GM19023 (cell line): Measurements from ENCODE around the gene SMOC1.

Experiments
- ATAC-seq: cut with Tn5 transposase; IDR thresholded peaks from one replicate; pipeline ENCODE4 v1.9.1; 2021; ENCODE audit warnings: mild to moderate bottlenecking, moderate library complexity; ENCODE audit not compliant: unreplicated experiment

The SMOC1 gene, protein sequence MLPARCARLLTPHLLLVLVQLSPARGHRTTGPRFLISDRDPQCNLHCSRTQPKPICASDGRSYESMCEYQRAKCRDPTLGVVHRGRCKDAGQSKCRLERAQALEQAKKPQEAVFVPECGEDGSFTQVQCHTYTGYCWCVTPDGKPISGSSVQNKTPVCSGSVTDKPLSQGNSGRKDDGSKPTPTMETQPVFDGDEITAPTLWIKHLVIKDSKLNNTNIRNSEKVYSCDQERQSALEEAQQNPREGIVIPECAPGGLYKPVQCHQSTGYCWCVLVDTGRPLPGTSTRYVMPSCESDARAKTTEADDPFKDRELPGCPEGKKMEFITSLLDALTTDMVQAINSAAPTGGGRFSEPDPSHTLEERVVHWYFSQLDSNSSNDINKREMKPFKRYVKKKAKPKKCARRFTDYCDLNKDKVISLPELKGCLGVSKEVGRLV

DNA sequence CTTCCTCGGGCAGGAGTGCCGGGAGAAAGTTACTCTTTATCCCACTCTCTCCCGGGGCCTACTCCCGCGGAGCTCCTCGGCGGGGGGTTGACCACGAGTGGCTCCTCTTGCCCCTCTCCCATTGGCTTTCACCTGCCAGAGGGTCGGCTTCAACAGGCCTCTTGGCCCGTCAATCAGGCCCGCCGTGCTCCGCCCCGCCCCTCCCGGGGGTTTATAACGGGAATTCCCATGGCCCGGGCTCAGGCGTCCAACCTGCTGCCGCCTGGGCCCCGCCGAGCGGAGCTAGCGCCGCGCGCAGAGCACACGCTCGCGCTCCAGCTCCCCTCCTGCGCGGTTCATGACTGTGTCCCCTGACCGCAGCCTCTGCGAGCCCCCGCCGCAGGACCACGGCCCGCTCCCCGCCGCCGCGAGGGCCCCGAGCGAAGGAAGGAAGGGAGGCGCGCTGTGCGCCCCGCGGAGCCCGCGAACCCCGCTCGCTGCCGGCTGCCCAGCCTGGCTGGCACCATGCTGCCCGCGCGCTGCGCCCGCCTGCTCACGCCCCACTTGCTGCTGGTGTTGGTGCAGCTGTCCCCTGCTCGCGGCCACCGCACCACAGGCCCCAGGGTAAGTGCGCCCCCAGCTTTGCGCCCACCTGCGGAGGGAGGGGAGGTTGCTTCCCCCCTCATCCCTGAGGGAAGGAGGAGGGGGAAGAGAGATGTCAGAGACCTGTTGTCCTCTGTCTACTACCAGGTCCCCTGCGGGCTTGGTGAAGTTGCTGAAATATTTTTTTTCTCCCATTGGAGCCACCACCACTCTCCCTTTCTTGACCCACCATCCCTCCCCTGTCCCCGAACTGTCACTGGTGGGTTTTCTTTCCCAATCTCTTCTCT is at the start of gene SMOC1:
Gene SMOC1 (plus strand): TSS at position 242 of the 869 bp plus-strand sequence. CDS start 263 bp downstream, at position 505.
- ATAC-seq: peak; percentile 76

DNA sequence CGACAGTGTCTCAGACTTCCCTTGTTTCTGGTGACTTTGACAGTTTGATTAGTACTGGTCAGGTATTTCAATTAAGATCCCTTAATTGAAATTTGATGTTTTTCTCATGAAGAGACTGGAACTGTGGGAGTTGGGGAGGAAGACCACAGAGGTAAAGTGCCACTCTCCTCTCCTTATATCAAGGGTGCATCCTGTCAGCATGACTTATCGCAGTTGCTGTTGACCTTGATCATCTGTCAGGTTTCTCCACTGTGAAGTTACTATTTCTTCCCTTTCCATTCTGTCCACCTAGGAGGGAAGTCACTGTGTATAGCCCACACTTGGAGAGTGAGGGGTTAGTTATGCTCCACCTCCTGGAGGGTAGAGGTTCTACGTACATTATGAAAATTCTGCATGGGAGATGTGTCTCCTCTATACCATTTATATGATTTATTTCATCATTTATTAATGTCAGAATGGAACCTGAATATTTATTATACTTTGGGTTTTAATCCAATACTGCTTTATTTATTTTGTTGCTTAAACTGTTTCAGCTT is 40.3 kb upstream of the SMOC1 start:
- ATAC-seq: no peak

DNA sequence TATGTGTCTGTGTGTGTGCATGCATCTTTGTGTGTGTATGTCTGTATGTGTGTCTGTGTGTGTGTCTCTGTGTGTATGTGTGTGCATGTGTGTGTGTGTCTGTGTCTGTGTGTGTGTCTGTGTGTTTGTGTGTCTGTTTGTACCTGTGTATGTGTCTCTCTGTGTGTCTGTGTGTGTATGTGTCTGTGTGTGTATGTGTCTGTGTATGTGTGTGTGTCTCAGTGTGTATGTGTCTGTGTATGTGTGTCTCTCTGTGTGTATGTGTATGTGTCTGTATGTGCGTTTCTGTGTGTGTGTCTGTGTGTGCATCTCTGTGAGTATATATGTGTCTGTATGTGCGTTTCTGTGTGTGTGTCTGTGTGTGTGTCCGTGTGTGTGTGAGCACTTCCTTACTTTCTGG is 39.6 kb upstream of the SMOC1 start:
- ATAC-seq: no peak

DNA sequence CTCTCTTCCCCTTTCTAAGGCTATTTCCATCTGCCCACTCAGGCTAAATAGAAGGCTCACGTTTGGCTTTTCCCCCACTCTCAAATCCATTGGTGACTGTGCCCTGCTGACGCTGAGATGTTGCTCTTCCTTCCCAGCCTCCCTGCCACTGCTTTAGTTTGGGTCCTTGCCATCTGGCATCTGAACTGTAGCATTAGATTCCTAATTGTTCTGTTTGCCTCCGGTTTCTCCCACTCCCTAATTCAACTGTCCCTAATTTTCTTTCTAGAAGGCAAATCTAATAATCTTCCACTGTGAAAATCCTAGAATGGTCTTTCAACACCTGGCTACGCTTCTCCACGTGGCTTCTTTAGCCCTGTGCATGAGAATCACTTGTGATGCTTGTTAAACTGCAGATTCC is 37.6 kb upstream of the SMOC1 start:
- no peak for ATAC-seq

DNA sequence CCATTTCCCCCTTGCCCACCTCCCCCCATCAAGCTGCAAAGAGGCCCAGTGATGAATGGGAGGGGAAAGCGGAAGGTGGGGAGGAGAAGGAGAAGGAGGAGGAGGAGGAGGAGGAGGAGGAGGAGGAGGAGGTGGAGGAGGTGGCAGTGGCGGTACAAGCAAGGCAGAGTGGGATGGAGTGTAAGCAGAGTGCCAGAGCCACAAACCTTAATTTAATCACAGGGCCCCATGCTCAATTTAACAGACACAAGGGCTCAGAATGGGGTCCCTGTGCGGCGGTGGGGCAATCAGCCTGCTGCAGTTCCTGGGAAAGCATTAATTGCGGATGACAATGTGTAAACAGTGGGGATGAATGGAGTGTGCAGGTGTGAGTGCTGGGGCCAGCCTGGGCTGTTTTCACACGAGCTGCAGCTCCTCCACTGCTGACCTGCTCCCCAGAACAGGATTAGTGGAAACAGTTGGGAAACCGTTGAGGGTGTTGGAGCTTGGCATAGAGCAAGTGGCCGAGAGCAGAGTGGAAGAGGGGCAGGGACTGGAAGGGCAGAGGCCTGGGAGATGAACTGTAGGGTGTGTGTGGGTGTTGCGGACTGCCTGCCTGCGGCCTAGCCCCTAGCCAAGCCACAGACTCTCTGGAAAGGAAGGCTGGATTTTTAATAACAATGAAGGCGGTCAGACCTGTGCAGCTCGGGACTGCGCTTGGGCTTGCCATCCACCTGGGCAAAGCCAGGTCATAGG is 36.4 kb upstream of the SMOC1 start:
- no peak for ATAC-seq

DNA sequence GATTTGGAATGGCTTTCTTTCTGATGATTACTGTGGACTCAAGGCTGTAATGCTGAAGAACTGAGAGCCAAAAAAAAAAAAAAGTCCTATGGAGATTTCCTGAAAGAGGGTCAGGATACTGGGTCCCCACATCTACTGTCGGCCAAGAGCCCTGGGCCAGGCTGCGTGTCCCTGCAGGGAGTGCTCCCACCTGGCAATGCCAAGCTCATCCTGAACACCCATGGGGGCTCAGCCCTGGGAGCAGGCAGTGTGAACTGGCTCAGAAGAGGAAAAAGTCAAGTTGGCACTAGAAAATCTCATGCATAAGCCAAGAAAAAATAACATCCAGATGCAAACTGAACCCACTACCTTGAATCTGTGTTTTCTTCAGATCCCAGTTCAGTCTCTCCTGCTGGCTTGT is 35.0 kb upstream of the SMOC1 start:
- ATAC-seq: no peak

DNA sequence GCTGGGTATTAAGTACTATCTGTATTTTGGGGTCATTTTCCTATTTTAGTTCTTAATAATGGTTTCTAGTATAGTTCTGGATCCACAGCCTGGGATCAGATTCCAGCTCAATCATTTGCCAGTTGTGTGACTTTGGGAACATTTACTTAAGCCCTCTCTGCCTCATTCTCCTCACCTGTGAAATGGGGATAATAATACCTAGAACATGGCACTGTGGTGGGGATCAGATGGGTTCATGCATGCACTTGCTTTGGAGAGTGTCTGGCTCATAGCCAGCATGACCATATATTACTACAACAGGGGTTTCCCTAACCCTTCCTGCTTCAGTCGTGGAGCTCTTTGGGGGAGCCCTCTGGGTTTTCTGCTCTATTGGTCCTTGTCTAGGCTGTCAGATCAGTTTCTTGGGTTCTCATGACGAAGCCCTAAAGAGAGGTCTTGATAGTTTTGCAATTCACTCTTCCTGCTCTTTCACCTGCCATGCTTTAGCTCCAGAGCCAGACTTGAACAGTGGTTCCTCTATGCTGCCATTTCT is 34.1 kb upstream of the SMOC1 start:
- no peak for ATAC-seq

DNA sequence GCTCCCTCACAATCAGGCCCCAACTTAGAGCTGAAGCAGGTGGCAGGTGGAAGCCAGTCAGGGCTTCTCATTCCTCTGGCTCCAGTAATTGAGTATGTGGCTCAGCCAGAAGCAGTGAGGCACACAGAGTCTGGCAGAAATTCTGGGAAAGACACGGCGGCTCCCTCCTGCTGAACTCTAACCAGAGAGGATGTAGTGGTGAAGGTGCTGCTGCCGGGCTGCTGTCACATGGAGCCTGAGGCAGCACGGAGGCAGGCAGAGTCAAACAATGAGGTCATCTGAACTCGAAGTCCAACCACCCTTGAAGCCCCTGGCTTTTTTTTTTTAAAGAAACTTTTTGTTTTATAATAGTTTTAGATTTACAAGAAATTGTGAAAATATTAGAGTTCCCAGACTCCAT is 33.4 kb upstream of the SMOC1 start:
- ATAC-seq: no peak

DNA sequence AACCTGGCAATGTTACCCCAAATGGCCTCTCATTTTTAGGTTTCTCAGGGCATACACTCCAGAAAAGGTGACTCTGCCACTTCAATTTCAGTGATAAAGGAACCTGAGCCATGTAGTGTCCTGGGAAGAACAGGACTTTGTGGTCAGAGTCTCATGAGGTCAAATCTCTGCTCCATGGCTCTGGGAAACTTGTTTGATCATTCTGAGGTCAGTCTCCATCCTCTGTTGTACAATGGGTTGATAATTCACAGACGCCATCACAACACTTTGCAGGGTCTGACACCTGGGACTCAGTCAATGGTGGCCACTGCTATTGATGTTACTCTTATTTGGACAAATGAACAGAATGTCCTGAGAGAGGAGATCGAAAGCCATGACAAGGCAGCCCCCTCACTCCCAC is 31.1 kb upstream of the SMOC1 start:
- ATAC-seq: no peak

DNA sequence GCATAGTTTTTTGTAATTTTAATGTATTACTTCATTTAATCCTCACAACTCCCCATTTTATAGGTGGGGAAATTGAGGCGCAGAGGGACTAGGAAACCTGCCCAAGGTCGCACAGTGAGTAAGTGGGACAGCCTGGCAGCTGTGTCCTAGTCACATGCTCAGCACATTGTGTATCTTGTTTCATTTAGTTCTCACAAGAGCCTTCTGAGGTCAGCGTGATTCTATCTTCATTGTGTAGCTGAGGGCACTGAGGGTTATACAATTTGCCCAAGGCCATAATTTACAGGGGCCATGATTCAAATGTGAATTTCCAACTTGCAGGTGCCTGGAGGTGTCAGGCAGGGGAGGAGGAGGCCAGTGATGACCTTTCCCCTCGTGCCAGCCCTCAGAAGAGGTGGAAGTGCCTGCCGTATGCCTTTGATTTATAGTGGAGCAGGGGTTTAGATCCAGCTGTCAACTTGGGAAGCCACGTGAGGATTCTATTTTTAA is 30.3 kb upstream of the SMOC1 start:
- no peak for ATAC-seq

DNA sequence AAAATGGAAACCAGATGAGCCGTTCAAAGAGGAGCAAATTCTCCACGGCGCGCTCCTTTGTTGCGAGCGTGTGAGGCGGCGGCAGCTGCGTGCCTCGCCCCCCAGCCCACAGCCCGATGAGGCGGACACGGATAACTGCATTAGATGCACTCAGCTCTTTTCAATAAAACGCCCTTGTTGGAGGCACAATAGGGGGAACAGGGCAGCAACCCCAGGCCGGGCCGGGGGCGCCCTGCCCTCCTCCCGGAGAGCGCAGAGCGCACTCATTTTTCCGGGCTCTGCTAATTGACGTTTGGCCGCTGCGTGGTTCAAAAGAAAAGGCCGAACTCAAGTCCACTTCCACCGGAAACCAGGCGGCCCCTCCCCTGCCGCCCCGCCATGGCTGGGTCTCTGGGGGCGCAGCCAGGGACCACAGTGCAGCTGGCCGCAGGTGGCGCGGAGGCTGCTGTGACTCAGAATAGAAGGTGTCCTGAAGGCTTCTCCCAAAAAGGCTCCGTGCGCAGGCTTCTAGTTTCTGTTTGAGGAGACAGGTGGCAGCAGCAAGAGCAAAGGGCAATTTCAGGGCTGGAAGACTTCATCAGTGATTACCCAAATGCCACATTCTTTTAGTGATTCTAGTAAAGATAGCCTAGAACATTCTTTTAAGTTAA is 29.0 kb upstream of the SMOC1 start:
- ATAC-seq: no peak

DNA sequence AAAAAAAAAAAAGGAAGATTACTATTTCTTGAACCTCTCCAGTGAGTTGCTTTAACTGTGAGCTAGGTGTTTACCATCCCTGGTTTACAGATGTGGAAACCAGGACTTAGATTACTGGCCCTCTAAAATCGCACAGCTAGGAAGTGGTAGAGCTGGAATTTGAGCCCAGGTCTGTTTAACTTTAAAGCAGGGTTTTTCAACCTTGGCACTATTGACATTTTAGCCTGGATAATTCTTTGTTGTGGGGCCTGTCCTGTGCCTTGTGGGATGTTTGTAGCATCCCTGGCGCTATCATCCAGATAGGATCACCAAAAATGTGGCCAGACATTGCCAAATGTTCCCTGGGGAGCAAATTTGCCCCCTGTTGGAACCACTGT is 28.5 kb upstream of the SMOC1 start:
- ATAC-seq: no peak

DNA sequence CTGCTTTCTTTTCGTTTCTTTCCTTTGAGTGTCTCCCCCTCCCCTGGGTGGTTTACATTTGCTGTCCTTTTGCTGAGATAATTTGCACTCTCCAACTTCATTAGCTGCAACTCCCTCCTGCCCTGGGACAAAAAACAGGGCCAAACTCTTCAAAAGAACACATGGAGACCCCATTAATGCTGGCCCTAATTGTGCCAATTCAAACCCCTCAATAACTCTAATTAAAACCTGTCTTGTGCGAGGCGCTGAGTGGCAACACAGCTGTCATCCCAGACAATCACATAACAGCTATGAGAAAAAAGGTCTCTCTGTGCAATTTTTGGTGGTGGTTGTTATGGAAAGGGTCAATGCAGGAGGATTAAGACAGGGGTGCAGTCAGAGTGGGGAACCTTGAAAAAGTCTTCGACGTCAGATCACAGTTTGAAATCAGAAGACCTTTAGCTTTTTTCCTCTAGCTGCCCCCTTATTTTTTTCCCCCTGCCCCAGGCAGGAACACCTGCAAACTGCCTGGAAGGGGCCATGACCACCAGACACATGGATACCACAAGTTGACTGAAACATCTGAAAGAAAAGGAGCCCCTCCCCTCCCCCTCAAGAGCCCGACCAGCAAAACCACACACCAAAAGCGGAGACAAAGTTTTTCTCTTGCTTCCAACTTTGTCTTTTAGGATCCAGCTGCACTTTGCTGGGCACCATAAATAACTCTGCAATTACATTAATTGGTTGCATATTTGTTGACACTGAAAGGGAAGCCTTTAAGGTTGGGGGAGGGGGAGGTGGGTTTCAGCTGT is 26.5 kb upstream of the SMOC1 start:
- no peak for ATAC-seq

DNA sequence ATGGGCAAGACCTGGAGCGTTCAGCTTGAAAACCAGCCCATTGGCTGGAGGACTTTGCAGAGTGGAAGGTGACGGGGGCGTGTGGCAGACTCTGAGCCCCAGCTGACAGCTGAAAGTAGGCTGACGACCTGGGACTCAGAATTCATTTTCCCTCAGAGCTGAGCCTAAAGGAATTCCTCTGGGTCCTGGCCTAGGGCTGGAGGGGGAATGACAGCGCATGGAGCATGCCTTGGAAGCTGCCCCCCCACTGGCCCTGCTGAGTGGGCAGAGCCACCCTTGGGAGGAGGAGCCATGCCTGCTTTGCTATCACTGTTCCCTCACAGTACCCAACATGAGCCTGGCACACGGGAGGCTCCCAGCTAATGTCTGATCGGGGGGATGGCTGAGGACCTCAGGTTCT is 25.4 kb upstream of the SMOC1 start:
- no peak for ATAC-seq

DNA sequence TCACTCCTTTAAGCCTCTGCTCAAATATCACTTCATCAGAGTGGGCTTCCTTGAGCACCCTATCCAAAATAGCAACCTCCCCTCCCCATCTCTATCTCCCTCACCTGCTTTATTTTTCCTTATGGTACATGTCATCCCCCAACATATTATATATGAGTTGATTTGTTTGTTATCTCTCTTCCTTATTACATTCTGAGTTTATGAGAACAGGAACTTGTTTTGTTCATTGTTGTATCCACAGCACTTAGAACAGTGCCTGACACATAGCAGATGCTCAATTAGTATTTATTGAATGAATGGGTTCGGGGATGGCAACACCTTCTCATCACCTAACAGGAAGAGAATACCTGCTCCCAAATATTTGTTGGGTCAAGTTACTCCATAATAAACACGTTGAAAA is 24.6 kb upstream of the SMOC1 start:
- ATAC-seq: no peak

DNA sequence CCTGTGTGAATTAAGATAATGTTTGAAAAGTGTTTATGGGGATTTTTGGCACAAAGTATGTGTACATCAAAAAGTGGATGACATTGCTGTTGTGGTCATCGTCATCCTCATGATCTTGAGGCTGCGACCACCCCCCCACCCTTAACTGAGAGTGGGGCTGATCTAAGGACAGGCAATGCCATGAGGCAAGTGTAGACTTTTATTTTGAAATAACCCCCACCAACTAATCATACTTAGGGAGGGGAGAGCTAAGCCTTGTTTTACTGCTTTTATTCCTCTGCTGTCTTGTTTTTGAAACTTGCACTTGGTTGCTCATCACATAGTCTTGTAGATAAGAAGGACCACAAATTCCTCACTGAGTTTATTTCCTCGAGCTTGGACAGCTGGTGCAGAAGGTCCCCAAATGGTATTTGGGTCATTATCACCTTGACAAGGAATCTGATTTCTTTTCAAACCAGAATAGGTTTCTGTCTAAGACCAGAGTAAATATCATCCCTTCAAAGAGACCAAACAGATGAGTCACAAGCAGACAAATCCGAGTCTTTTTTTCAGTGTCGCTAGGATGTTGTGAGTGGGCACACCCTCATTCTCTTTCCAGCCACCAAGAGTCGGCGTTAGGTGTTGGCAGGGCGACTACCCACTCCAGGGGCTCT is 23.9 kb upstream of the SMOC1 start:
- no peak for ATAC-seq

DNA sequence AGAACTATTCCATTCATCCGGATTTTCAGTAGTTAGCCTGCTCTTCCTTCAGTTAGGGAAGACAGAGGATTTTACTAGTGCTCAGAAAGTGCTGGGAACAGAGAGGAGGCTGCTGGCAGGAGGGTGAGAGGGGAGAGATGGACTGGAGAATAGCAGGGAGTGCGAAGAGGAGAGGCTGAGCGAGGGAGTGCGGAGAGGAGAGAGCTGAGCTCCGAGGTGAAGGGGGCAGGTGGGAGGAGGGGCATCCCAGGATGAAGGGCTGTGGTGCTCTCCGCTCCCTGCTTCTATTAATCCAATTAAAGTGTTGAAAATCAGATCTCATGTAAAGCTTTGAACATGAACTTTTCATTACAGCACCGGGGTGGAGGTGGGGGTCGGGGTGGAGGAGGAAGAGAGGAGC is 20.4 kb upstream of the SMOC1 start:
- ATAC-seq: no peak

DNA sequence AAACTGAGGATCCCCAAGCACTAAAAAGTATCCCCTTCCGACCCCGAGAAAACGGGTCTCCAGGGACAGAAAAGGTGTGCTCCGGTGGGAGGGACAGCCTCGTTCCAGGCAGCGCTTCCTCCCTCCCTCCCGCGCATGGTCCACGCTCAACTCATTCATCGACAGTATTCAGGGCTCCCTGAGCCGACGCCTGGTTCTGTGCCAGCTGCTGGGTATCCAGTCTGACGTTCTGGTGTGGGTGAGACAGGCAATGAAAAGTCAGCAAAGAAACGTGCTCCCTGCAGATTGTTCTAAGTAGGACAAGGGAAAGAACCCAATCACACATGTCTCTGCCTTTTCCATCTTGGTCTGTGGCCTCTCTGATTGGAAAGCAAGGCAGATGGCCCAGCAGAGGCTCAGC is 19.6 kb upstream of the SMOC1 start:
- no peak for ATAC-seq

DNA sequence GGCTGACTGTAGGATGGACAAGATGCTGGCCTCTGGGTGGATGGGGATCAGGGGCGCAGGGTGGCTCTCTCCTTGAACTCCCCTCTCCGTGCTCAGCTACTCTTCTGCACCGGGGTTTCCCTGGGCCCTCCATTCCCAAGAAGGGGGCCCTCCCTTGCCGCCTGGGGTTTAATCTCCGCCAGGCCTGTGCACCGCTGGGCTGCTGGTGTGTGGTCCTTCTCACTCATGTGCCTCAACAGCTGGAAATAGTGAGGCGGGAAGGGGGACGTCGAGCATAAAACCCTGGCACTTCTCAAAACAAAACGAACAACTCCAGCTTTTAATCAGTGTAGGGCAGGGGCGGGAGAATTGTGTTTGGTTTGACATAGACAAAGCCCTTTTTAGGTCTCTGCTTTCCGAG is 19.0 kb upstream of the SMOC1 start:
- no peak for ATAC-seq
